Endometrial microvascular endothelial cells (primary cell): ENCODE results near the gene CXorf58. TPM values are rescaled to one million over a fixed set of nuclear protein-coding genes. Genes with fewer than 3 reads are reported as not detected.
"Not testable (repeated sequence)": the region's sequence is repeated elsewhere in the genome, so short reads cannot be mapped to it uniquely, and the experiment has no call there.

Source experiments
- in situ Hi-C: cut with HindIII; loops from 2 replicates; pipeline ENCODE4 v1.10.0; 2017; ENCODE audit warnings: low sequenced_read_pairs, low pct_unique_long_range_greater_than_20kb; ENCODE audit errors: inconsistent ontology term
- total RNA-seq: library from RNA; depleted of rRNA; stranded (reverse); fragments of >200 nt; gene quantifications from one replicate; pipeline ENCODE4 v1.2.3, GENCODE V29; 2015; ENCODE audit errors: inconsistent ontology term

Gene CXorf58
- total RNA-seq: not detected

GRCh38 chrX:23907498-23908218 is at the start of gene CXorf58, which contains the start of gene APOO:
TSS of gene CXorf58 (plus strand) at chrX:23908006. CDS start at chrX:23910303, 2,297 bp downstream.
TSS of gene APOO (minus strand) at chrX:23907938. CDS start at chrX:23907702, 236 bp downstream.
- in situ Hi-C loops: no loop called here

GRCh38 chrX:23859238-23859637 is 48.6 kb upstream of the CXorf58 start:
- in situ Hi-C loops: not testable (repeated sequence)

- in situ Hi-C loops: no loop called here
Measured at GRCh38 chrX:23861215-23861896, 46.5 kb upstream of the CXorf58 start.

- in situ Hi-C loops: not testable (repeated sequence)
Measured at GRCh38 chrX:23861952-23862351, 45.9 kb upstream of the CXorf58 start.

- in situ Hi-C loops: no loop called here
Measured at GRCh38 chrX:23864742-23865326, 43.0 kb upstream of the CXorf58 start.

GRCh38 chrX:23870041-23870440 is 37.8 kb upstream of the CXorf58 start:
- in situ Hi-C loops: no loop called here

- in situ Hi-C loops: no loop called here
Measured at GRCh38 chrX:23871905-23872546, 35.8 kb upstream of the CXorf58 start.

- in situ Hi-C loops: no loop called here
Measured at GRCh38 chrX:23879380-23880090, 28.3 kb upstream of the CXorf58 start.

- in situ Hi-C loops: no loop called here
Measured at GRCh38 chrX:23883737-23884354, 24.0 kb upstream of the CXorf58 start.

GRCh38 chrX:23884427-23885024 is 23.3 kb upstream of the CXorf58 start:
- in situ Hi-C loops: no loop called here

- in situ Hi-C loops: no loop called here
Measured at GRCh38 chrX:23885803-23886202, 22.0 kb upstream of the CXorf58 start.

- in situ Hi-C loops: no loop called here
Measured at GRCh38 chrX:23887451-23887850, 20.4 kb upstream of the CXorf58 start.

GRCh38 chrX:23887918-23888317 is 19.9 kb upstream of the CXorf58 start:
- in situ Hi-C loops: no loop called here

- in situ Hi-C loops: no loop called here
Measured at GRCh38 chrX:23888887-23889501, 18.8 kb upstream of the CXorf58 start.

- in situ Hi-C loops: no loop called here
Measured at GRCh38 chrX:23890933-23891332, 16.9 kb upstream of the CXorf58 start.

GRCh38 chrX:23894993-23895392 is 12.8 kb upstream of the CXorf58 start:
- in situ Hi-C loops: not testable (repeated sequence)

- in situ Hi-C loops: not testable (repeated sequence)
Measured at GRCh38 chrX:23896539-23896938, 11.3 kb upstream of the CXorf58 start.

- in situ Hi-C loops: no loop called here
Measured at GRCh38 chrX:23896981-23897380, 10.8 kb upstream of the CXorf58 start.
